Kidney capillary endothelial cell (primary cell): ENCODE results near the gene DYNLT4.
A peak's percentile ranks its signal among the peaks of the same experiment; 100 is the strongest.
"Not testable (repeated sequence)": the region's sequence is repeated elsewhere in the genome, so short reads cannot be mapped to it uniquely, and the experiment has no call there.

ENCODE experiments used
- DNase-seq: peaks from one replicate; pipeline ENCODE4 v3.0.0-alpha.2; 2018; ENCODE audit warnings: low spot score

DYNLT4 gene

GRCh38 chr1:44828841-44829440 is 21.8 kb upstream of the DYNLT4 start:
- DNase-seq, result no peak

GRCh38 chr1:44828003-44828651 is 21.0 kb upstream of the DYNLT4 start:
- DNase-seq, result no peak

GRCh38 chr1:44827197-44828002 is 20.2 kb upstream of the DYNLT4 start:
- DNase-seq, result no peak

GRCh38 chr1:44826375-44827196 is 19.4 kb upstream of the DYNLT4 start:
- no peak for DNase-seq

GRCh38 chr1:44824392-44824791 is 17.2 kb upstream of the DYNLT4 start:
- not testable (repeated sequence) for DNase-seq

GRCh38 chr1:44822981-44823451 is 15.9 kb upstream of the DYNLT4 start:
- DNase-seq, result no peak

GRCh38 chr1:44822131-44822701 is 15.1 kb upstream of the DYNLT4 start:
- no peak for DNase-seq

GRCh38 chr1:44821240-44821715 is 14.1 kb upstream of the DYNLT4 start:
- no peak for DNase-seq

GRCh38 chr1:44820328-44821239 is 13.4 kb upstream of the DYNLT4 start:
- no peak for DNase-seq

GRCh38 chr1:44819608-44820327 is 12.6 kb upstream of the DYNLT4 start:
- DNase-seq, result peak; percentile 91

- no peak for DNase-seq
These were observed 12.1 kb upstream of the DYNLT4 start for GRCh38 chr1:44819196-44819607.

- no peak for DNase-seq
These were observed 10.8 kb upstream of the DYNLT4 start for GRCh38 chr1:44817771-44818495.

GRCh38 chr1:44817307-44817706 is 10.2 kb upstream of the DYNLT4 start:
- no peak for DNase-seq

GRCh38 chr1:44815926-44816325 is 8.8 kb upstream of the DYNLT4 start:
- not testable (repeated sequence) for DNase-seq

- no peak for DNase-seq
These were observed 5.8 kb upstream of the DYNLT4 start for GRCh38 chr1:44812822-44813543.

- DNase-seq, result no peak
These were observed 4.1 kb upstream of the DYNLT4 start for GRCh38 chr1:44811234-44811633.

GRCh38 chr1:44810762-44811105 is 3.6 kb upstream of the DYNLT4 start:
- DNase-seq, result not testable (repeated sequence)

GRCh38 chr1:44810101-44810761 is 3.1 kb upstream of the DYNLT4 start:
- DNase-seq, result no peak
